Fibroblast of pulmonary artery (primary cell): ENCODE results near the gene DDC.
A peak's percentile ranks its signal among the peaks of the same experiment; 100 is the strongest.

Experiments
- DNase-seq: peaks from one replicate; pipeline ENCODE4 v3.0.0-alpha.2; 2010; ENCODE audit warnings: low read depth
- H3K4me3 ChIP-seq: replicated peaks from 2 replicates; pipeline ENCODE4 v1.5.1; 2011; ENCODE audit warnings: low read depth, mild to moderate bottlenecking, control low read depth, low read length, moderate library complexity
- CTCF ChIP-seq: IDR thresholded peaks from 2 replicates; pipeline ENCODE4 v1.5.1; 2011; ENCODE audit warnings: mild to moderate bottlenecking, control low read depth, low read length, inconsistent platforms; ENCODE audit errors: missing control alignments

Gene DDC

GRCh38 chr7:50418086-50418515 is 147.1 kb downstream of the DDC start:
- peak; percentile 99 for TF ChIP-seq CTCF

GRCh38 chr7:50416527-50417182 is 148.6 kb downstream of the DDC start:
- TF ChIP-seq CTCF: no peak
- no peak overlapping the region for H3K4me3 ChIP-seq
- no peak for DNase-seq

More at GRCh38 chr7:50418086-50418515, 147.1 kb downstream of the DDC start:
- H3K4me3 ChIP-seq: no peak overlapping the region
- peak; percentile 83 for DNase-seq

GRCh38 chr7:50415844-50416364 is 149.3 kb downstream of the DDC start:
- no peak for TF ChIP-seq CTCF
- H3K4me3 ChIP-seq: no peak overlapping the region
- no peak for DNase-seq

GRCh38 chr7:50413561-50413960 is 151.6 kb downstream of the DDC start:
- H3K4me3 ChIP-seq: no peak overlapping the region
- no peak for DNase-seq
- no peak for TF ChIP-seq CTCF

- H3K4me3 ChIP-seq: no peak overlapping the region
- no peak for TF ChIP-seq CTCF
- no peak for DNase-seq
Observed at GRCh38 chr7:50412973-50413372, 152.2 kb downstream of the DDC start.

- H3K4me3 ChIP-seq: no peak overlapping the region
- TF ChIP-seq CTCF: no peak
- no peak for DNase-seq
Observed at GRCh38 chr7:50411332-50411731, 153.9 kb downstream of the DDC start.
